ENCODE measurements around the gene TBC1D24.

The TBC1D24 gene

GRCh38 chr16:2526135-2526534 is 51.2 kb downstream of the TBC1D24 start:
- DNase-seq (ENCODE audit: low spot score): no peak
- no peak for TF ChIP-seq CTCF (IDR thresholded peaks at IDR 0.05; ENCODE audit: borderline replicate concordance, control extremely low read depth, extremely low read depth, insufficient read depth, missing control alignments)
- in situ Hi-C loops (cut with MboI; ENCODE audit: low sequenced_read_pairs, unreplicated experiment): no loop called here

GRCh38 chr16:2527071-2527783 is 52.3 kb downstream of the TBC1D24 start:
- no peak for DNase-seq (ENCODE audit: low spot score)
- in situ Hi-C loops (cut with MboI; ENCODE audit: low sequenced_read_pairs, unreplicated experiment): no loop called here
- no peak for TF ChIP-seq CTCF (IDR thresholded peaks at IDR 0.05; ENCODE audit: borderline replicate concordance, control extremely low read depth, extremely low read depth, insufficient read depth, missing control alignments)

GRCh38 chr16:2527784-2528100 is 52.8 kb downstream of the TBC1D24 start:
- no peak for DNase-seq (ENCODE audit: low spot score)
- no peak for TF ChIP-seq CTCF (IDR thresholded peaks at IDR 0.05; ENCODE audit: borderline replicate concordance, control extremely low read depth, extremely low read depth, insufficient read depth, missing control alignments)
- in situ Hi-C loops (cut with MboI; ENCODE audit: low sequenced_read_pairs, unreplicated experiment): no loop called here

GRCh38 chr16:2528161-2529060 is 53.5 kb downstream of the TBC1D24 start:
- DNase-seq (ENCODE audit: low spot score): no peak
- TF ChIP-seq CTCF (IDR thresholded peaks at IDR 0.05; ENCODE audit: borderline replicate concordance, control extremely low read depth, extremely low read depth, insufficient read depth, missing control alignments): no peak
- in situ Hi-C loops (cut with MboI; ENCODE audit: low sequenced_read_pairs, unreplicated experiment): no loop called here

- in situ Hi-C loops (cut with MboI; ENCODE audit: low sequenced_read_pairs, unreplicated experiment): no loop called here
- no peak for DNase-seq (ENCODE audit: low spot score)
- TF ChIP-seq CTCF (IDR thresholded peaks at IDR 0.05; ENCODE audit: borderline replicate concordance, control extremely low read depth, extremely low read depth, insufficient read depth, missing control alignments): no peak
Measured at GRCh38 chr16:2529061-2529931, 54.4 kb downstream of the TBC1D24 start.

GRCh38 chr16:2529961-2530628 is 55.2 kb downstream of the TBC1D24 start:
- DNase-seq (ENCODE audit: low spot score): no peak
- in situ Hi-C loops (cut with MboI; ENCODE audit: low sequenced_read_pairs, unreplicated experiment): no loop called here
- TF ChIP-seq CTCF (IDR thresholded peaks at IDR 0.05; ENCODE audit: borderline replicate concordance, control extremely low read depth, extremely low read depth, insufficient read depth, missing control alignments): no peak

All from GM13976 (cell line).